HG03460 (cell line): ENCODE measurements around the gene ORC4.
A peak's percentile ranks its signal among the peaks of the same experiment; 100 is the strongest.
"Not testable (repeated sequence)": the region's sequence is repeated elsewhere in the genome, so short reads cannot be mapped to it uniquely, and the experiment has no call there.

Experiments
- ATAC-seq: cut with Tn5 transposase; IDR thresholded peaks from one replicate; pipeline ENCODE4 v1.9.1; 2021; ENCODE audit not compliant: unreplicated experiment

The ORC4 gene

DNA sequence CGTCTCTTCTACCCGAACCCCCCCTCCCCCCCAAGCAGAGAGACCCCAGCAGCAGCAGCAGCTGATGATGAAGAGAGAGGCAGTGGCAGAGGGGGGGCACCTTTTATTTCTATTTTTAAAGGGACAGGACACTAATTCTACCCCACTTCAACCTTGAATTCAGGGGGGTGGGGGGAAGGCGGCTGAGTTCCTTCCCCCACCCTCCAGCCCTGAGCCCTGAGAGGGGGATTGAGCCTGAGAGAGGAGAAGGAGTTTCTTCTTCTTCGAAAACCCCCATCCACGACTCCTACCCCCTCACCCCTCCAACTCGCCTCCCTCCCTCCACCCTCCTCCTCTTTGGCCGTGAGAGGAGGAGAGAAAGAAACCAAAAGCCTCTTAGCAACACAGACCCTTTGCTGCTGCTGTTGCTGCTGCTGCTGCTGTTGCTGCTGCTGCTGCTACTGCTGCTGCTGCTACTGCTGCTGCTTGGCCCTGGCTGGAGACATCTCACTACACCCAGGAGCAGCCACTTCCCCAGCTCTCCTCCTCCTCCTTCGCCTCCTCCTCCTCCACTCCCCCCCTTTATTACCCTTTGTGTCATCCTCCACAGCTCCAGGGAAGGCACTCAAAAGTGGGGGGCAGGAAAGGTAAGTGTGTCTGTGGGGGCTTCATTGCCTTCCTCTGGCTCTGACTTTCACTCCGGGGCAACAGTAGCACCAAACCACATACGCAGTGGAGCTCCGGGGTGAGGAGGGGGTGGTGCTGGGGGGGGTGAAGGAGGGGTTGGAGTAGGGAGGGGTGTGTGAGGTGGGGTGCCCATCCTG is 723 bp upstream of the ORC4 start, which contains the start of gene MBD5:
Gene MBD5 (plus strand): TSS at position 33 of the 803 bp plus-strand sequence.
- peak; percentile 31 for ATAC-seq

DNA sequence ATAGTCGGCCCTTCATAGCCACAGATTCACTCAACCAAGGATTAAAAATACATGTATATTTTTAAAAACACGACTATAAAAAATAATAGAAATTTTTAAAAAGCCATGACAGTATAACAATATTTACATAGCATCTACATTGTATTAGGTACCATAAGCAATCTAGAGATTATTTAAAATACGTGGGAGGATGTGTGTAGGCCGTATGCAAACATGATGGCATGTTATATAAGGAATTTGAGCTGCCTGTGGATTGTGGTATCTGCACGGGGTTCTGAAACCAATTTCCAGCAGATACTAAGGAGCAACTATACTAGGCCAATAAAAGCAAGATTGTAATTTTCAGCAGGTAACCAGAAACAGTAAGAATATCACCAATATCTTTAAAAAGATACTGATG is 5.9 kb downstream of the ORC4 start:
- ATAC-seq, result no peak

DNA sequence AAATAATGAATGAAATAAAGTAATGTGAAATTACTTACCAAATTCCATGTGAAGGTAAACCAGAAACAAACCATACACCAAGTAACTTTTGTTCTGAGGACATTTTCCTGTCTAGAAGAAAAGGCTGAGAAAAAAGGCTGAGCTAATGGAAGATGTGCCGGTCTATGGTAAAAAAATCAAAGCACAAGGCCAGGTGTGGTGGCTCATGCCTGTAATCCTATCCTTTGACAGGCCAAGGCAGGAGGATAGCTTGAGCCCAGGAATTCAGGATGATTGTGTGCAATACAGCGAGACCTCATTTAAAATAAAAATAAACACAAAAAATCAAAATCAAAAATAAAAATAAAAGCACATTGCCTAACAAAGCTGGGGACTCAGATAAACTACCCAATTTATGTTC is 6.7 kb downstream of the ORC4 start:
- no peak for ATAC-seq

DNA sequence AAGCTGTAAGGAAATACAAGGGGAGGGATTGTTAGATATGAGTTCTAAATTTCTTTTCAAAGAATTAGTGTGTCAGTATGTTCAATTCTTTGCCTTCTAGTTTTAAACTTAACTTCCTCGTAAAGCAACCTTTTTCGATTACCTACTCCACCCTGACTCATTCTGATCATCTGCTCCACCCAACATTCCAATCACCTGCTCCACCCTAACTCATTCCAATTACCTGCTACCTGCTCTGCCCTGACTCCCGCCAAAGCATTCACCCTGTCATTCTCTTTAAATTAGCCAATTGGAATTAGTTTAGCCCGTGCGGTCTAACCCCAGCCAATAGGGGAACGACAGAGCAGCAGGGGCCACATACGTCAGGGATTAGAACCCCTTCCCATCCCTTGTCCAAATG is 12.1 kb downstream of the ORC4 start:
- not testable (repeated sequence) for ATAC-seq

DNA sequence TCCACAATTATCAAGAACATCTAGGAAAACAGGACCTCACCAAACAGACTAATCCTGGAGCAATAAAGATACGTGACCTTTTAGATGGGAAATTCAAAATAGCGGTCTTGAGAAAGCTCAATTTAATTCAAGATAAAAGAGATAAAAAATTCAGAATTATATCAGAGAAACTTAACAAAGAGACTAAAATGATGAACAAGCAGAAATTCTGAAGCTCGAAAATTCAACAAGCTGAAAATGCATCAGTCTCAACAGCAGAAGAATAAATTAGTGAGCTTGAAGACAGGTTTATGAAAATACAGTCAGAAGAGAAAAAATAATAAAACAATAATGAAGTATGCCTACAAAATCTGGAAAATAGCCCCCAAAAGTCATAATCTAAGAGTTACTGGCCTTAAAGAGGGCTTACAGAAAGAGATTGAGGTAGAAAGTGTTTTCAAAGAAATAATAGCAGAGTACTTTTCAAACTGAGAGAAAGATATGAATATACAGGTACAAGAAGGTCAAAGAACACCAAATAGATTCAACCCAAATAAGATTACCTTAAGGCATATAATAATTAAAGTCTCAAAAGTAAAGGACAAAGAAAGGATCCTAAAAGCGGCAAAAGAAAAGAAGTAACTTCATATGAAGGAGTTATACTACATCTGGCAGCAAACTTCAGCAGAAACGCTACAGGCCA is 13.2 kb downstream of the ORC4 start:
- no peak for ATAC-seq

DNA sequence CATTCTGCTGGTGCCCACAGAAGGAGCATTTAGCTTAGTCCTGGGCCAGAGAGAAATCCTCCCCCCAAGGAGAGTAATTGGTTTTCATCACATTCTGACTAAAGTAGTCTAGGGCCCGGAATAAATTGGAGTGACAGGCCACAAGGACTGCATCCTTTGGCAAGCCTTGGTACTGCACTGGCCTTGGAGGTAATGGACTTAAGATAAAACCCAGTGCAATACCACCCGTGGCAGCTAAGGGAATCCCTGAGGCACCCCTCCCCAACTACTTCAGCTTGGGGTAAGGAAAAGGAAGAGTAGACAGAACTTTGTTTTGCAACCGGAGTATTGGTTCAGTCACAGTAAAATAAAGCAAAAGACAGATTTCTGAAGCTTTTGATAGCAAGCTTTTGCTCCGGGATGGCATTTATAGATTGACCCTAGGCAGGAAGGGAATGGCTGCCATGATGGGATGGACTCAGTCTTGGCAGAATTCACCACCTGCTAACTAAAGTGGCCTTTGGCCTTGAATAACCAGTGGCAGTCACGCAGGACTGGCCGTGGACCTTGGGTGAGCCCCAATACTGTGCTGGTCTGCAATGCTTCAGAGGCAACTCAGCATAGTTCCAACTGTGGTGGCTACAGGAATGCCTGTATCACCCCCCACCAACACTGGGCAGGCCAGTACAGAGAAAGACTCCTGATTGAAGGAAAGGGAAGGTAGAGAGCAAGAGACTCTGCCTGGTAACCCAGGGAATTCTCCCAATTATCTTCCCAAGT is 14.1 kb downstream of the ORC4 start:
- ATAC-seq, result no peak

DNA sequence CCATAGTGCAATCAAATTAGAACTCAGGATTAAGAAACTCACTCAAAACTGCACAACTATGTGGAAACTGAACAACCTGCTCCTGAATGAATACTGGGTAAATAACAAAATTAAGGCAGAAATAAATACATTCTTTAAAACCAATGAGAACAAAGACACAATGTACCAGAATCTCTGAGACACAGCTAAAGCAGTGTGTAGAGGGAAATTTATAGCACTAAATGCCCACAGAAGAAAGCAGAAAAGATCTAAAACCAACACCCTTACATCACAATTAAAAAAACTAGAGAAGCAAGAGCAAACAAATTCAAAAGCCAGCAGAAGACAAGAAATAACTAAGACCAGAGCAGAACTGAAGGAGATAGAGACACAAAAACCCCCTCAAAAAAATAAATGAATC is 18.1 kb downstream of the ORC4 start:
- not testable (repeated sequence) for ATAC-seq

DNA sequence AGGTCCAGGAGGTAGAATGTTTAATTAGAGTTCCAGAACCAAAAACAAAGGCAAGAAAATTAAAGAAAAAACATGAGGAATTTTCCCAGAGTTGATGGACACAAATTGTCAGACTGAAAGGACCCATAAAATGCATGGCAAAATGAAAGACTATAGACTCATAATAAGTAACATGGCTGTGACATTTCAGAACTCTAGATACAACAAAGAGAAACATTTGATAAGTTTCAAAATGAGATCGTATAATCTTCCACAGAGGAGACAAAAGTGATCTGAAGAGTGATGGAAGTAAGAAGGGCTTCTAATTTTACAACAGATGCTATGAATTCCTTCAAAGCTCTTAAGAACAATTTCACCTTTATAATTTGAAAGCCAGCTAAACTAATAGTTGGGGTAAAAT is 20.4 kb downstream of the ORC4 start:
- ATAC-seq, result no peak

DNA sequence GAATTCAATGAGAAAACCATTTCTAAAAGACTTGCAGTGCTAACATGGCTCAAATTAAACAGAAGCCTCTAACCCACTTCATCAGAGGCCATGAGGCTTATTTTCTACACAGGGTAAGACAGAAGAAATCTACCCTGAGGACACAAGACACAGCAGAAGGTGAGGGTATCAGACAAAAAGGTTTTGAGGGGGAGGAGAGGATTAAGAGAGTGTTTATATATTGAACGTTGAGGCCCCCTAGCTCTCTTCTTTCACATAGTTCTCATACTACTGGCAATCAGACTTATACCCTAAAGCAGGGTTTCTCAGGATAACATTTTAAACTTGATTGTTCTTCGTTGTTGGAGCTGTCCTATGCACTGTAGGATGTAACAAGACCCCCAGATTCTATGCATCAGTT is 21.4 kb downstream of the ORC4 start:
- no peak for ATAC-seq

DNA sequence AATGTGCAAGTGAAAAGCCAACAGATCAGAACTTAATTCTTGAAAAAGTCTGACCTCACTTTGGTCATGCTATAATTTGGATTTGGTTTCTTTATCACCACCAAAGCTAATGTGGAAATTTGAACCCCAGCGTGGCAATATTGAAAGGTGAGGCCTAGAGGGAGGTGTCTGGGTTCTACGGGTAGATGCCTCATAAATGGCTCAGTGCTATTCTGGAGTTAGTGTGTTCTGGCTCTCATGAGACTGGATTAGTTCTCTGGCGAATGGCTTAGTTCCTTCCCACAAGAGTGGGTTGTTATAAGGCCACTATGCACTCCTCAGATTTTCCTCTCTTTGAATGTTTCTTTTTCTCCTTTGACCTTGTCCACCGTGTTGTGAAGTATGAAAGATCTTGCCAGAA is 22.3 kb downstream of the ORC4 start:
- ATAC-seq, result no peak

DNA sequence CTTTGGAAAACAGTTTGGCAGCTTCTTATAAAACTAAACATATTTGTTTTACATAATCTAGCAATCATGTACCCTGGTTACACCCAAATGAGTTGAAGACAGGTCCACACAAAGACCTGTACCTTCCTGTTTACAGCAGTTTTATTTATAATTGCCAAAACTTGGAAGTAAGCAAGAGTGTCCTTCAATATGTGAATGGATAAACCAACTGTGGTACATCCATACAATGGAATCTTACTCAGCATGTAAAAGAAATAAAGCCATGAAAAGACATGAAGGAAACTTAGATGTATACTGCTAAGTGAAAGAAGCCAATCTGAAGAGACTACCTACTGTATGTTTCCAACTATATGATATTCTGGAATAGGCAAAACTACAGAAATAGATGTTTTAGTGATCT is 23.7 kb downstream of the ORC4 start:
- no peak for ATAC-seq

DNA sequence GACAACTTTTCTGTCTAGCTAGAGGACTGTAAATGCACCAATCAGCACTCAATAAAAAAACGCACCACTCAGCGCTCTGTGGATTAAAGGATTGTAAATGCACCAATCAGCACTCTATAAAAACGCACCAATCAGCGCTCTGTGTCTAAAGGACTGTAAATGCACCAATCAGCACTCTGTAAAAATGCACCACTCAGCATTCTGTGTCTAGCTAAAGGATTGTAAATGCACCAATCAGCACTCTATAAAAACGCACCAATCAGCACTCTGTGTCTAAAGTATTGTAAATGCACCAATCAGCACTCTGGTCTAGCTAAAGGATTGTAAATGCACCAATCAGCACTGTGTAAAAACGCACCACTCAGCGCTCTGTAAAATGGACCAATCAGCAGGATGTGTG is 25.6 kb downstream of the ORC4 start:
- ATAC-seq, result not testable (repeated sequence)

DNA sequence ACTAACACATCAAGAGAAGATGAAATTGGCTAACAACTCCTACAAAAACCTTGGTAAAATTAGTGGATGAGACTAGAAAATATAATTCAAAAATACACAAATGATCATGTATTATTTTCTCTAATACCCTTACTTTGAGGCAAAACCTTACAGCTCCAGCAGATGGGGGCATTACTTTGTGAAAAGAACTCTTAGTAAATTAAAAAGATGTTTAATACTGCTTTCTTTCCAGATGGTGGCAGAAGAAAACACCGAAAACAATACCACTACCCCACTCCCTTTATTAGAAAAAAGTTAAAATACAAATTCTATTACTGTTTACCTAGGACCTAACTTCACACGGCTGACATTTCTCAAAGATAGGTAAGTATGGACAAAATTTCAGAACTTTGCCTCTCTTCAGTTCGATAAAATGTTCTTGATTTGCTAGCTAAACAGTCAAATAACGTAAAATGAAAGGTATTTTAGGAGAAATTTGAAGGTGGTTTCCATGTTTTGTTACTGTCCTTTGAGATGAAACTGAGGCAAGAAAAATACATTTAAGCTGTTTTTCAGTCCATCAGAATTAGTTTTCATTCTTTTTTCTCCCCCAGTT is 30.6 kb downstream of the ORC4 start:
- peak; percentile 85 for ATAC-seq

DNA sequence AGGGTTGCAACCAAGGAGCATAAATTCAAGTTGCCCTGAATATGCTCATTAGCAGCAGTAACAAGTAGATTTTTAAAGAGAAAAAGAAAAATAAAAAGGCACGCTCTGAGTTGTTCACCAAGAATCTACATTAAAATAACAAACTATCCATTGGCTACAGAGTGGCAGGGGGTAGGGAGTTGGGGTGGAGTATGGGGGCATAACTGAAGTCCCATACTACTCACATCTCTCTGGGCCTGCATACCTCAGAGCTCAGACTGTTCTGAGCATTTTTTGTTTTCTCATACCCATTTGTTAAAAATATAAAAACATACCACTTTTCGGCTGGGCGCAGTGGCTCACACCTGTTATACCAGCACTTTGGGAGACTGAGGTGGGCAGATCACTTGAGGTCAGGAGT is 31.4 kb downstream of the ORC4 start:
- no peak for ATAC-seq

DNA sequence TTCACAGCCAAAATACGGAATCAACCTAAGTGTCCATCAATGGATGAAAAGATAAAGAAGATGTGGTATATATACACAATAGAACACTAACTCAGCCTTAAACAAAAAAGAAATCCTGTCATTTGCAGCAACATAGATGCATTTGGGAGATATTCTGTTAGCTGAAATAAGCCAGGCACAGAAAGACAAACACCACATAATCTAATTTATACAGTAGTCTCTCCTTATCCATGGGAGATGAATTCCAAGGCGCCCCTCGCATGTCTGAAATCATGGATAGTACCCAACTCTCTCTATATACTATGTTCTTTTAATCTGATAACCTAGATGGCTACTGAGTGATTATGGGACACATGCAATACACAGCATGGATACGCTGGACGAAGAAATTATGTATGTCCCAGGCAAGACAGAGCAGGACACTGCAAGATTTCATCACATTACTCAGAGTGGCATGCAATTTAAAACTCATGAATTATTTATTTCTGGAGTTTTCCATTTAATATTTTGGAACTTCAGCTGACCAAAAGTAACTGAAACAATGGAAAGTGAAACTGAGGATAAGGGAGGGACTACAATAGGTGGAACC is 39.5 kb downstream of the ORC4 start:
- ATAC-seq, result no peak

DNA sequence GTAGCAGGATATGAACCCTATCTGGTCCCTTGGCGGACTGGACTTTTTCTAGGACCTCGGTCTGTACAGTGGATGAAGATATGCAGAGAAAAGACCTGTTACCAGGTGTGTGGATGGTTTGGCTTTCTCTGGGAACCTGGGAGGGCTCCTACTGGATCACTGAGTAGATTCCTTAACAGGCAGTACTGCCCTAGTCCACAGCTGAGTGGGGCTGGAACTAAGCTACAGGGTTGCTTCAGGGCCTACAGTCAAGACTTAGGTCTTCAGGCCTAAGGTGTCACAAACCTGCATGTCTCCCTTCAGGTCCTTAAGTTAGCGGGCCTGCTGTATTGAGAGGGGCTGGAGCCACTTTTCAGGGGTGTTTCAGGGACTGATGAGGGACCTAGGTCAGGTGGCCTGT is 42.9 kb downstream of the ORC4 start:
- no peak for ATAC-seq

DNA sequence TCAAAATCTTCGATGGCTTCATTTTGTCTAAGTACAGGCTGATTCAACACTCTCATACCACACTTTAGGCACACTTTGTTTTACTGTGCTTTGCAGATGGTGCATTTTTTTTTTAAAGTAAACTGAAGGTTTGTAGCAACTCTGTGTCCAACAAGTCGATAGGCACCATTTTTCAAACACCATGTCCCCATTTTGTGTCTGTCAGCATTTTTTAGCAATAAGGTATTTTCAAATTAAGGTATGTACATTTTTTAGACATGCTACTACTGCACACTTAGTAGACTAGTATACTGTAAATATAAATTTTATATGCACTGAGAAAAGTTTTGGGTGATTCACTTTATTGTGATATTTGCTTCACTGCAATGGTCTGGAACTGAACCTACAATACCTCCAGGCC is 44.4 kb downstream of the ORC4 start:
- no peak for ATAC-seq

DNA sequence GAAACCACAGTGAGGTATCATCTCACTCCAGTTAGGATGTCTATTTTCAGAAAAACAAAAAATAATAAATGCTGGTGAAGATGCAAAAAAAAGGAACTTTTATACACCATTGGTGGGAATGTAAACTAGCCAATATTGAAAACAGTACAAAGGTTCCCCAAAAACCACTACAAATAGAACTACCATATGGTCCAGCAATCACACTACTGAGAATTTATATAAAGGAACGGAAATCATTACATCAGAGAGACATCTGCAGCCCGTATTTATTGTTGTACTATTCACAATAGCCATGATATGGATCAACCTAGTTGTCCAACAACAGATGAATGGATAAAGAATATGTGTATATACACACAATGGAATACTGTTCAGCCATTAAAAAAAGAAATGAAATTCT is 52.0 kb downstream of the ORC4 start:
- no peak for ATAC-seq

DNA sequence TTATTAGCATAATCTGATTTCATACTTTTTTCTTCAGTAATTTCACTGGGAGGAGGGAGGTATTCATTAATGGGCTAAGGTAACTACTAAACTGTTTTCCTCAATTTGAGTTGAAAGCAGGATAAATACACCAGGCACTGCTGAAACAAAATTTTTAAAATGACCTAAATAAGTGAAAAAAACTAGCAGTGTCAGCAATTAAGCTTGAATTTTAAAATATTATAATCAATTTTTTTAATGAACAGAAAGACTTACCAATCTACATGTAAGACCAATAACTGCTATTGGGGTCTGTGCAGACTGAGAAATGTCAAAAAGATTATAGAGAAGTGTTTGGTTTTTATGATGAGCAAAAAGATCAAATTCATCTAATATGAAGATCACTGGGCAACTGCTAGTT is 68.4 kb downstream of the ORC4 start:
- ATAC-seq, result no peak

DNA sequence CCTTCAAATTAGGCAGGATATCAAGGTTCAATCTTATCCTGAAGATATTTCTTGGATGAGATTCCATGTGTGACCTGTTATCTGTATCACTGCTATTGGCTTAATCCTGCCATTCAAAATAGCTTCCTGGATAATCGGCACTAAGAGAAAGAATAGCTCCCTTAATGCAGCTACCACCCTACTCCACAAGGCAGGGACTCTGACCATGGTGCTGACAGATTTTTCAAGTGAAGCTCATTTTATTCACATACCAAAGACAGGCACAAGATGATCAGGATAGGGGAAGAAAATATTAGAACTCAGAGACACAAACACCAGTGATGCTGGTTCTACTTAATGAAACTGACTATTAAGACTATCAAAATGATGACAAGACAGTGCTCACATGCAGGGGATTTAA is 74.9 kb downstream of the ORC4 start:
- ATAC-seq, result no peak

DNA sequence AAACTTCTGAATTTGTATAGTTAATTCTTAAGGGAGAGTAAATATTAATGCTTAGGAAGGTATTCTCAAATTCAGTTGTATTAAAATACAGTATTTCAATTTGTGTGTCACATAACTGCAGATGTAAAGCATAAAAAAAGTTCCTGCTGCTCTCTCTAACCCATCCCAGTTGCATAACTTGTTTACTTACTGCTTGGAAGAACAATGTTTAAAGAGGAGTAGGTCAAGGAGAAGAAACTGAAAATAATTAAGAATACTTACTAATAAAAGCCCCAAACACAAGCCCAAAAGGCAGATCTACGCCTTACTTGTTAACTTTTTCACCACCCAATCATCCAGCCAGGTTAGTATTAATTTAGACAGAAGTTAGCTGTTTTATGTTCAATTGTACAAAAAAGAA is 81.2 kb downstream of the ORC4 start:
- ATAC-seq, result no peak
